ENCODE results near the gene C1orf35. TPM values are rescaled to one million over a fixed set of nuclear protein-coding genes. Genes with fewer than 3 reads are reported as not detected.

C1orf35 gene
- total and polyA plus RNA-seq, 9 of the 15 experiments (the other 6 are each of a cell fraction or from before 2014, with no cell fraction given), result 3.2 to 48.7 (median 12.5) TPM

- TF ChIP-seq NFE2 (IDR thresholded peaks at IDR 0.05; ENCODE audit: low read depth) (peak; percentile 63), XRCC3 (IDR thresholded peaks at IDR 0.05) (no peak), MAZ (CRISPR knock-in tag; conservative IDR thresholded peaks at IDR 0.05 in 1 of 2, IDR thresholded peaks at IDR 0.05 in 1 of 2) (no peak), SFPQ (IDR thresholded peaks at IDR 0.05; ENCODE audit: low read depth, low read length) (no peak), PREB (CRISPR knock-in tag; IDR thresholded peaks at IDR 0.05) (no peak; the same call in 1 of the 2 replicates), MECOM (CRISPR knock-in tag; IDR thresholded peaks at IDR 0.05) (no peak), ZNF408 (CRISPR knock-in tag; IDR thresholded peaks at IDR 0.05; ENCODE audit: low read depth) (no peak), NR2F6 (CRISPR knock-in tag; IDR thresholded peaks at IDR 0.05) (no peak; the same call in 1 of the 2 replicates), ELF4 (CRISPR knock-in tag; IDR thresholded peaks at IDR 0.05) (no peak), ZBTB17 (CRISPR knock-in tag; IDR thresholded peaks at IDR 0.05) (no peak), ZNF436 (CRISPR knock-in tag; IDR thresholded peaks at IDR 0.05) (no peak), RERE (CRISPR knock-in tag; IDR thresholded peaks at IDR 0.05; ENCODE audit: borderline replicate concordance) (no peak)
These were observed 18.8 kb downstream of the C1orf35 start (continued) for GRCh38 chr1:228084325-228084724.
